ENCODE data around the gene SRGAP2B.
"Not testable (repeated sequence)": the region's sequence is repeated elsewhere in the genome, so short reads cannot be mapped to it uniquely, and the experiment has no call there.

GRCh38 chr1:145019709-145020108, 75.4 kb downstream of the SRGAP2B start:
- not testable (repeated sequence) for TF ChIP-seq CTCF (IDR thresholded peaks at IDR 0.05; ENCODE audit: low read depth, low read length, poor library complexity, severe bottlenecking); EZH2phosphoT487 (IDR thresholded peaks at IDR 0.05; ENCODE audit: borderline replicate concordance, low read length)

Measured in DOHH2 (cell line).